NCI-H510A treated with DMSO at 0.1 percent for 48 hours (cell line): ENCODE data around the gene CALY.
"Not testable (repeated sequence)": the region's sequence is repeated elsewhere in the genome, so short reads cannot be mapped to it uniquely, and the experiment has no call there.

Experiments
- DNase-seq: peaks from one replicate; lab custom pipeline; 2025; lab: John Stamatoyannopoulos, UW

Gene CALY

GRCh38 chr10:133336577-133337369 lies at the start of gene CALY:
TSS of gene CALY (minus strand) at chr10:133336896. CDS start at chr10:133328989, 7,907 bp downstream.
- DNase-seq = no peak

- DNase-seq = no peak
These were observed 48.5 kb upstream of the CALY start for GRCh38 chr10:133385214-133385613.

GRCh38 chr10:133384071-133384470 lies 47.4 kb upstream of the CALY start:
- DNase-seq = no peak

GRCh38 chr10:133383551-133383950 lies 46.9 kb upstream of the CALY start:
- DNase-seq = no peak

GRCh38 chr10:133381036-133381435 lies 44.3 kb upstream of the CALY start:
- no peak for DNase-seq

- DNase-seq = no peak
These were observed 43.3 kb upstream of the CALY start for GRCh38 chr10:133379801-133380666.

- peak; percentile 26 for DNase-seq
These were observed 42.6 kb upstream of the CALY start, which contains the start of gene PAOX for GRCh38 chr10:133379152-133379800. TSS of gene PAOX (plus strand) at chr10:133379262. CDS start at chr10:133379317, 55 bp downstream.

GRCh38 chr10:133378251-133379096 lies 41.8 kb upstream of the CALY start:
- peak; percentile 54 for DNase-seq

GRCh38 chr10:133377818-133378250 lies 41.1 kb upstream of the CALY start:
- no peak for DNase-seq

GRCh38 chr10:133377025-133377817 lies 40.5 kb upstream of the CALY start:
- DNase-seq = no peak

- DNase-seq = not testable (repeated sequence)
These were observed 39.5 kb upstream of the CALY start for GRCh38 chr10:133376183-133376582.

- no peak for DNase-seq
These were observed 38.8 kb upstream of the CALY start for GRCh38 chr10:133375357-133376115.

GRCh38 chr10:133373174-133374090 lies 36.7 kb upstream of the CALY start, which contains the start of gene ECHS1:
TSS of gene ECHS1 (minus strand) at chr10:133373354. CDS start at chr10:133373333, 21 bp downstream.
- DNase-seq = peak; percentile 92

GRCh38 chr10:133372507-133372906 lies 35.8 kb upstream of the CALY start:
- DNase-seq = no peak

- no peak for DNase-seq
These were observed 33.5 kb upstream of the CALY start for GRCh38 chr10:133370030-133370786.

- DNase-seq = no peak
These were observed 31.5 kb upstream of the CALY start for GRCh38 chr10:133368153-133368552.

GRCh38 chr10:133367461-133367860 lies 30.8 kb upstream of the CALY start:
- DNase-seq = not testable (repeated sequence)

GRCh38 chr10:133366751-133367150 lies 30.1 kb upstream of the CALY start:
- DNase-seq = no peak
